ENCODE data around the gene MYCL. TPM values are rescaled to one million over a fixed set of nuclear protein-coding genes. Genes with fewer than 3 reads are reported as not detected.

MYCL gene
- total and polyA plus RNA-seq, 2 of the 13 experiments (the other 11 are each of a cell fraction or from before 2014, with no cell fraction given) = 0.31 to 1.7 TPM

GRCh38 chr1:39907528-39908453, 6.1 kb upstream of the MYCL start (continued):
- TF ChIP-seq CTCF (CRISPR knock-in tag; IDR thresholded peaks at IDR 0.05) (no peak), RNF219 (CRISPR knock-in tag; IDR thresholded peaks at IDR 0.05) (no peak), NCOA2 (CRISPR knock-in tag; IDR thresholded peaks at IDR 0.05) (no peak), MAFG (CRISPR knock-in tag; IDR thresholded peaks at IDR 0.05) (no peak), PHF20 (CRISPR knock-in tag; IDR thresholded peaks at IDR 0.05) (no peak), HNRNPLL (IDR thresholded peaks at IDR 0.05; ENCODE audit: low read depth, low read length, poor library complexity, severe bottlenecking) (no peak), HINFP (CRISPR knock-in tag; IDR thresholded peaks at IDR 0.05; ENCODE audit: low read depth) (no peak), NFE2L1 (CRISPR knock-in tag; IDR thresholded peaks at IDR 0.05; ENCODE audit: borderline replicate concordance) (no peak)
